K562 (cell line): Measurements from ENCODE around the gene RBFOX2. TPM values are rescaled to one million over a fixed set of nuclear protein-coding genes. Genes with fewer than 3 reads are reported as not detected.
A peak's percentile ranks its signal among the peaks of the same experiment; 100 is the strongest.

ENCODE experiments used
- ATF1 ChIP-seq, 2 experiments: fragments of 450-650 bp in 1 of 2; IDR thresholded peaks; 2 replicates each; pipeline ENCODE4 v1.6.1; 2016; ENCODE audit warnings: missing compliant biosample characterization in 1 of 2, missing genetic modification characterization in 1 of 2
- BHLHE40 ChIP-seq: IDR thresholded peaks from 2 replicates; pipeline ENCODE4 v1.6.1; 2011; ENCODE audit warnings: low read length, improper control_type of control experiment
- CEBPZ ChIP-seq: fragments of 150-350 bp; IDR thresholded peaks from 2 replicates; pipeline ENCODE4 v1.6.1; 2014; ENCODE audit warnings: low read depth, mild to moderate bottlenecking, low read length, borderline replicate concordance
- MAZ ChIP-seq, 2 experiments: fragments of 450-650 bp in 1 of 2; sonication (generic) in 1 of 2; formaldehyde crosslinking; IDR thresholded peaks in 1 of 2; conservative IDR thresholded peaks in 1 of 2; 2 replicates each; pipeline versions ENCODE4 v1.4.0 to v1.5.0; 2020; ENCODE audit warnings: mild to moderate bottlenecking in 1 of 2, missing genetic modification reagents in 1 of 2
- MTA2 ChIP-seq: fragments of 450-650 bp; IDR thresholded peaks from 2 replicates; pipeline ENCODE4 v1.6.1; 2016; ENCODE audit warnings: low read depth
- MYC ChIP-seq, 2 experiments: fragments of 250-450 bp in 1 of 2; sonication (Bioruptor Pico) in 1 of 2; IDR thresholded peaks; 2 replicates each; pipeline versions ENCODE4 v1.5.1 to v1.6.1; 2012 to 2021; ENCODE audit warnings: low read depth in 2 of 2, borderline replicate concordance in 1 of 2, improper control_type of control experiment in 1 of 2, low read length in 1 of 2, mild to moderate bottlenecking in 1 of 2, moderate library complexity in 1 of 2
- NCOA4 ChIP-seq: fragments of 450-650 bp; IDR thresholded peaks from 2 replicates; pipeline ENCODE4 v1.6.1; 2018; ENCODE audit warnings: mild to moderate bottlenecking; ENCODE audit not compliant: partially characterized antibody
- NR3C1 ChIP-seq: sonication (generic); formaldehyde crosslinking; IDR thresholded peaks from 2 replicates; pipeline ENCODE4 v1.8.1; 2022; ENCODE audit warnings: missing genetic modification reagents
- PATZ1 ChIP-seq: fragments of 250-450 bp; sonication (Bioruptor Pico); IDR thresholded peaks from 2 replicates; pipeline ENCODE4 v1.5.0; 2020; ENCODE audit warnings: mild to moderate bottlenecking, borderline replicate concordance
- POLR2A ChIP-seq: fragments of 450-650 bp; conservative IDR thresholded peaks from 2 replicates; pipeline ENCODE4 v1.6.1; 2016
- PTRF ChIP-seq: fragments of 450-650 bp; IDR thresholded peaks from 2 replicates; pipeline ENCODE4 v1.6.1; 2016; ENCODE audit warnings: mild to moderate bottlenecking, missing genetic modification characterization, missing compliant biosample characterization
- PYGO2 ChIP-seq: fragments of 450-650 bp; IDR thresholded peaks from 2 replicates; pipeline ENCODE4 v1.6.1; 2016; ENCODE audit warnings: mild to moderate bottlenecking, missing genetic modification characterization, moderate library complexity, missing compliant biosample characterization
- SMARCA4 ChIP-seq: fragments of 450-650 bp; IDR thresholded peaks from 2 replicates; pipeline ENCODE4 v1.6.1; 2016
- SREBF1 ChIP-seq: fragments of 150-350 bp; IDR thresholded peaks from 2 replicates; pipeline ENCODE4 v1.6.1; 2014; ENCODE audit warnings: antibody characterized with exemption, low read depth, low read length, borderline replicate concordance
- TCFL5 ChIP-seq: fragments of 250-450 bp; sonication (Bioruptor Pico); conservative IDR thresholded peaks from 2 replicates; pipeline ENCODE4 v1.6.1; 2021; ENCODE audit warnings: mild to moderate bottlenecking, moderate library complexity, matching md5 sums
- ZNF12 ChIP-seq: sonication (generic); formaldehyde crosslinking; IDR thresholded peaks from 2 replicates; pipeline ENCODE4 v1.4.0; 2020; ENCODE audit warnings: mild to moderate bottlenecking, missing genetic modification reagents
- ZNF197 ChIP-seq: fragments of 200-800 bp; sonication (Bioruptor generic); IDR thresholded peaks from 2 replicates; pipeline ENCODE4 v1.6.1; 2016; ENCODE audit warnings: low read depth, missing genetic modification characterization, missing compliant biosample characterization
- ZNF639 ChIP-seq, 2 experiments: fragments of 200-800 bp in 1 of 2; sonication (Bioruptor generic) in 1 of 2; sonication (generic) in 1 of 2; formaldehyde crosslinking in 1 of 2; IDR thresholded peaks in 1 of 2; conservative IDR thresholded peaks in 1 of 2; 2 replicates each; pipeline versions ENCODE4 v1.5.0 to v1.6.1; 2016 to 2020; ENCODE audit warnings: missing compliant biosample characterization in 1 of 2, missing genetic modification characterization in 1 of 2, missing genetic modification reagents in 1 of 2
- ZNF764 ChIP-seq: fragments of 250-450 bp; sonication (Bioruptor Pico); IDR thresholded peaks from 2 replicates; pipeline ENCODE4 v1.4.0; 2020; ENCODE audit warnings: low read depth, mild to moderate bottlenecking, moderate library complexity
- polyA plus RNA-seq, 8 experiments: library from polyadenylated mRNA; depleted of rRNA in 4 of 8; stranded (reverse) in 5 of 8; unstranded in 3 of 8; fragments of >200 nt; fragmentation: Nextera tagmentation in 2 of 8; fragmentation: Illumina TruSeq in 1 of 8; extraction: Ambion mirVana in 2 of 8; extraction: Trizol in 1 of 8; gene quantifications; 2 replicates each; pipeline versions ENCODE4 v1.2.1 to v1.2.3, GENCODE V29; 2011 to 2014; ENCODE audit warnings: inconsistent platforms in 1 of 8, missing spikeins in 1 of 8
- total RNA-seq, 7 experiments: library from RNA; depleted of rRNA in 6 of 7; stranded (reverse); fragments of >200 nt in 6 of 7; fragmentation: Illumina TruSeq in 2 of 7; extraction: Trizol in 2 of 7; gene quantifications; 2 replicates each; pipeline versions ENCODE4 v1.2.1 to v1.2.3, GENCODE V29; 2011 to 2021; ENCODE audit warnings: low replicate concordance in 1 of 7

The RBFOX2 gene
- total and polyA plus RNA-seq, 9 of the 15 experiments (the other 6 are each of a cell fraction or from before 2014, with no cell fraction given) = 5.8 to 24.8 (median 14.2) TPM

DNA sequence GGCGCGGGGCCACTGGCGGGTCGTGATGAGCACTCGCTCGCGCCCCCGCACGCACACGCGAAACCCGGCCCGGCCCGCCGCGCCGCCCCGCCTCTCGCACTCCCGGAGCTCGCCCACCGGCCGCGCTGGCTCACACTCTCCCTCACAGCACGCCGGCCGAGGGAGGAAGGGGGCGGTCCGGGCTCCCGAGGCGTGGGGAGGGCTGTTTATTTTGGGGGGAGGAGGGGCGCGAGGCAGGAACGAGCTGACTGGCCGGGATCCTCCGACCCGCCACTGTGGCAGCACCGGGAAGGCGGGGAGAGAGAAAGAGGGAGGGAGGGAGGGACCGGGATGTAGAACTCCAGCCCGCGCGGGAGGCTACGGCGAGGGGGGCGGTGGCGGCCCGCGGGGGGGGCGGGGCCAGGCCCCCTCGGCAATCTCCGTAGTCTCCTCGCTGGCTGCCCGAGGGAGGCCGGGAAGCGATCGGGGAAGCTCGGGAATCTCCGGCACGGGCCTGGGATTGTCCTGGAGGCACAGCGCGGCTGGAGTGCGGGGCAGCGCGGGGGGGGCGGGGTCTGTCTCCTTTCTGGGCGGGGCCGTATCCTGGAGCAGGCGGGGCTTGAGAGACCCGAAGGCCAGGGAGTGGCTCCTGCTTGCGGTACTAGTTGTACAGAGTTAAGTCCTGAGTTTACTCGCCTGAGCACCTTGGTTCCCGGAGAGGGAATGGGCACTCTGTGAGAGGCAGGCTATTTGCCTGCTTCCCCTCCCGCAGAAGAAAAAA lies at the start of gene RBFOX2 (continued):
- TF ChIP-seq ZNF12 (CRISPR knock-in tag) (no peak), ZNF197 (CRISPR knock-in tag) (no peak), PYGO2 (tag) (no peak), ZNF764 (CRISPR knock-in tag) (no peak), BHLHE40 (no peak), PTRF (tag) (no peak), SMARCA4 (no peak), SREBF1 (no peak), NCOA4 (no peak), TCFL5 (CRISPR knock-in tag) (no peak), CEBPZ (no peak), NR3C1 (no peak), PATZ1 (CRISPR knock-in tag) (no peak), ZNF639 (CRISPR knock-in tag; conservative IDR thresholded peaks at IDR 0.05 in 1 of 2, IDR thresholded peaks at IDR 0.05 in 1 of 2) (peak in 1 of 2 experiments; percentile 82; a peak in 2 of 4 replicates), MTA2 (no peak), POLR2A (peak; percentile 49; the same call in 1 of the 2 replicates), MAZ (CRISPR knock-in tag; conservative IDR thresholded peaks at IDR 0.05 in 1 of 2, IDR thresholded peaks at IDR 0.05 in 1 of 2) (peak; percentile 57 to 59), MYC (IDR thresholded peaks at IDR 0.05; ENCODE audit: low read depth, low read length) (peak; percentile 60), MYC (CRISPR knock-in tag; IDR thresholded peaks at IDR 0.05; ENCODE audit: borderline replicate concordance, low read depth) (no peak), ATF1 (CRISPR knock-in tag; IDR thresholded peaks at IDR 0.05) (no peak), ATF1 (tag; IDR thresholded peaks at IDR 0.05) (no peak)
